Inflammatory macrophage treated with lipopolysaccharide for 1 hour (primary cell): Measurements from ENCODE around the gene RAD18.

Source experiments
- DNase-seq, 2 donors: peaks; one replicate each; pipeline ENCODE4 v3.0.0-alpha.2; 2020 to 2022

RAD18 gene

GRCh38 chr3:8962226-8962861 lies 928 bp downstream of the RAD18 start:
- DNase-seq, result no peak

GRCh38 chr3:8959668-8960067 lies 3.6 kb downstream of the RAD18 start:
- peak; percentile 49 to 59 for DNase-seq

DNA sequence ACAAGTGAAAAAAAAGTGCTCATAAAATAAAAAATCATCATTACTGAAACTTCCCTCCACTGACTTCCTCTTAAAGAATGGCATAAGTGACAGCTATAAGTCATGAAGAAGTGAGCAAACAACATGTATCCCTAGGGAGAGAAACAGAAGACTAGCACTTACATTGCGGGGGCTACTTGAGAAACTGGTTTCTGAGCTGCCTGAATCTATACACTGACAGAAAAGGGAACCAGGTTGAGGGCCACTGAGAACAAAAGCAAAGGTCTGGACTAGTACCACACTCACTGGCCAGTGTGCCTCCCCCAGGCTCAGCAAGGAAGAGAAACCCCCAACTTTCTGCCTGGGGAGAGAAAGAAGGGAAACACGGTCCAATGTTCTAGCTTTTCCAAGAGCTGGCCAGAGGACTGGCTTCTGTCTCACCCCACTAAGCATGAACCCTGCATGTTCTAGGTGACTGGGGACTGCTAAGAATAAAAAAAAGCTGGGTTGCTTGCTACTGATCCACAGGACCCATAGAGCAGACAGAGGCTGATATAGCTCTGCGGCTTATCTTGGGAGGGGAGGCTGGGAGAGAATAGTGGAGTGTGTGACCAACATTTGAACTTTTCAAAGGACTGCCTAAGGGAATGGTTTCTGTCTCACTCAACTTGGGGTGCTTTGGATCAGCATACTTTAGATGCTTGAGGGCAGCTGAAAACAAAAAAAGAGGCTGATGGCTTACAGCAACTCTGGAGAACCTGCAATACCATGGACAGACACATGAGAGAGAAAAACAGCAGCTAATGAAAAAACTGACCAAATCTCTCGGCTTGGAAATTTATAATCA lies 8.1 kb downstream of the RAD18 start:
- DNase-seq, result peak; percentile 32 to 66

DNA sequence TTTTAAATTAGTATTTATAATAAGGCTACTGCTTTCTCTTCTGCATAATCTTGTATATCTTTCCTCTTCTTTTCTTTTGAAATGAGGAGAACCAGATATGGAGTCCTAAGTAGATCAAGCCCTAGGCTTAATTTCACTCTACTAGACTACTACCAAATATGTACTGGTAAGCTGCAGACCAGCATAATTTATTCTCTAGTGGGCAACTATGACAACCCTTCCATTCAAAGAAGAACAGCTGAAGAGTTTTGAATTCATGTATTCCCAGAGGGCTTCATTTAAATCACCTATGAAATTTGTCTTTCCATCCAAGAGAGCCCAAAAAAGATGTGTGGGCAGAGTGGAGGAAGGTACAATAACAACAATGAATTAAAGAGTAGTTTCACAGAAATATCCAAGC lies 10.0 kb downstream of the RAD18 start:
- no peak for DNase-seq

DNA sequence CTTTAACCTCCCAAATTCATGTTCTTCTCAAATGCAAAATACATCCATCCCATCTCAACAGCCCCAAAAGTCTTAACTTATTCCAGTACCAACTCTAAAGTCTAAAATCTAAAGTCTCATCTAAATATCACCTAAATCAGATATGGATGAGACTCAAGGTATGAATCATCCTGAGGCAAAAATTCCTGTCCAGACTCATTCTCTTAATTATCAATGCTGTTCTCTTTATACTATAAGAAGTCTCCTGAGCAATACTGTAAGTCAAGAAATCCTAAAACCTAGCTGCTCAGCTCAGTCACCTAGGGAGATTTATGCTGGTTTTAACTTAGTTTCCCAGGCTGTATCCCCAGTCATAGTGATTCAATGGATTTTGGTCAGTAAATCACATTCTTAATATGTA lies 11.1 kb downstream of the RAD18 start:
- DNase-seq, result no peak

- peak; percentile 35 to 53 for DNase-seq
These were observed 17.2 kb downstream of the RAD18 start for GRCh38 chr3:8945890-8946600.

DNA sequence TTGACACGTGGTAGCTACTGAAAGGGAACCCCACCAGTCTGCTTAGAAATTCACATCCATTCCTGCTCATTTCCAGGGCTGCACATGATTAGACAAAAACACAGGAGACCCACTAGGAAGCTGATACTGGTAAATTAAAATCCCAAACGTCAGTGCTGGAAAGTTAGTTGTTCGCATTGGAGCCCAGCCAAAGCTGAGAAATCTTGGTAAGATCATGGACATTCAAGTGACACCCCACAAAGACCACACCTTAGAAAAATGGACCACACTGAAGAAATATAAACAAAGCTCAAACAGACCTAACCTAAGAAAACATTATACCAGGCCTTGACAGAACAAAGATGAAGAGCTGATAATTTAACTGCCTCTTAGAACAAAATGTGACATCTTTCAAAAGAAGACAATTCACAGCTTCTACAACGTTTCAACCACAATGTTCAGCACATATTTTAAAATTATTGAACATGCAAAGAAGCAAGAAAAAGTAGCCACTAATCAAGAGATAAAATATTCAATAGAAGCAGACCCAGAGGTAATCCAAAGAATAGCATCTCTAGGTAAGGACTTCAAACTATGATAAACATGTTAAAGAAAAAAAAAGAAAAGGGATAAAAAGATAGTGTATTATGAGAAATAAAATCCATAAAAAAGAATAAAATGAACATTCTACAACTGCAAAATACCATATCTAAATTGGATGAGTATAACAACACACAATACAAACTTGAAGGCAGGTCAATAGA lies 20.4 kb downstream of the RAD18 start:
- DNase-seq, result no peak

- peak; percentile 7 to 56 for DNase-seq
These were observed 21.2 kb downstream of the RAD18 start for GRCh38 chr3:8942115-8942514.

- DNase-seq, result peak in 1 of 2 donors; percentile 12
These were observed 25.3 kb downstream of the RAD18 start for GRCh38 chr3:8938021-8938420.

DNA sequence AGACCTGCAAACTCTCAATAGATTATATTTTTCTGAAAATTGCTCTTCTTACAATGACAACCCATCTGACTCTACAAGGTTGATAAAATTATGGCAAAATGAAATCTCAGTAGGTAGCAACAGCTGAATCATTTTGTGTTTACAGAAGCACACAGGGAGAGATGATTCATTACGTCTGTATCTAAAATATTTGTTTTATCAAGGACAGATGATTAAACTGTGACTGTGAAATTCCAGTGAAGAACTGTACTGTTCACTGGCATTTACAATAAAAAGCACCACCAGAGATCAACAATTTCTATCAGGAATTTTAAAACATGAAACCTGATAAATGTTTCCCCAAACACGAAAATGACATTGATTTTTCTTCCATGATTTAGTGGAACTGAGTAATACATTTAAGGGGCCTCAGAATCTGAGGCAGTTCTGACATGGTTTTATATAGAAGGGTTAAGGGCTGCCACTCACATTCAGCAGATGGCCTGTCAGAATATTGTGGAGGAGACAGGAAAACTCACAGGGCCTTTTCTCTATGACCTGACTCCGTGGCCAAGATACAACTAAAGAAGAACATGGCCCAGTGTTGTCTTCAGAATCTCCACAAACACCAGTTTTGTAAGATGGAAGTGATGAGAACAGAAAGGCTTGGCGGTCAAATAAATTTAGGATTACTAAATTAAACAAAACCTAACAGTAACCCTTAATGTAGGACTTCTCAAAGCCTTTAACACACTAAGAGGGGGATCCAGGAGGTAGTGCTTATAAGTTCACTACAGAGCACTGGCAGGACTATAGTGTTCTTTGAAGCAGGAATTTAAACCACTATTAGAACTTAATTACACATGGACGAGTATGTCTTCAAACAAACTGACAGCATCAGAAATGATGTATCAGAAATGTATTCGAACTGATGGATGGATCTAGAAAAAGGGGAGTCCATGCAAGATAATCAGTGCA lies 25.9 kb downstream of the RAD18 start:
- no peak for DNase-seq

DNA sequence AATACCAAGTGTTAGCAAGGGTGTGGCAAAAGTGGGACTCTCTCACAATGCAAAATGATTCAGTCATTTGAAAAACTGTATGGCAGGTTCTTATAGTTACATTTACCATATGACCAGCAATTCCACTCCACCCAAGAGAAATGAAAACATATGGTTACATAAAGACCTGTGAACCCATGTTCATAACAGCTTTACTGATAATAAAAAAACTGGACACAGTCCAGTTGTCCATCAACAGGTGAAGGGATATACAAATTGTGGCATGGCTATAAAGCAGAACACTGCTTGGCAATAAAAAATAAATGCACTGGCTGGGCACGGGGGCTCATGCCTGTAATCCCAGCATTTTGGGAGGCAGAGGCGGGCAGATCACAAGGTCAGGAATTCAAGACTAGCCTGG lies 30.8 kb downstream of the RAD18 start:
- DNase-seq, result no peak

GRCh38 chr3:8931342-8931741 lies 31.9 kb downstream of the RAD18 start:
- no peak for DNase-seq

- no peak for DNase-seq
These were observed 33.4 kb downstream of the RAD18 start for GRCh38 chr3:8929860-8930259.

DNA sequence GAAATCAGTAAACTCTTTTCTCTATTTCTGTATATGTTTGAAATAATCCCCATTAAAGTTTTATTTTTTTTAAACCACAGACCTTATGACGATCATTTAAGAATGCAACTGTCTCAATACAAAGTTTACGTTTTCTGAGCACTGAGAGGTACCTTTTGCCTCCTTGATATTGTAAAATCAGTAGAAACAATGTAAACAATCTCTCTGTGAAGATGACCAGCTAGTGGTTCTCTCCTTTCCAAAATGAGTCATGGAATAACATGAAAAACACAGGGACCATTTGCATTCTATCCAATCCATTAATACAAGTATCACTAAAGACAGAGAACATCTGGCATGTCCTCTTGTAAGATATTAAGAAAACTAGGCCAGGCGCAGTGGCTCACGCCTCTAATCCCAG lies 48.8 kb downstream of the RAD18 start:
- no peak for DNase-seq

DNA sequence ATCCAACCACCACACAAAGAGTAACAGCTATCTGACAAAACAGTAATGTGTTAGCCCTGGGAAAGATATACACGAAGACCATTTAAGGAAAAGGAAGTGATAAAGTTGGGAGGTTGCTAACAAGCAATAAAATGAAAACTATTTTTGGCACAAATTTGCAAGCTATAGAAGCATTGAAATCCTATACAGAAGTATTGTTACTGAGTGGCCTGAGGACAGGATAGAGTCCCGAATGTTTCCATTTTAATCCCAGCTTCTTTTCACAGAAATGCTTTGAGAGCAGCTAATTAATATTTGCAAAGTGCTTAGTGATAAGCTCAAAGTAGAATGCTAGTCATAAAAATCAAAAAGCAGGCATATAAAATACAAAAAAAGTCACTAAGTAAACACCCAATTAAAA lies 51.5 kb downstream of the RAD18 start:
- no peak for DNase-seq

GRCh38 chr3:8909160-8909559 lies 54.1 kb downstream of the RAD18 start:
- DNase-seq, result no peak

DNA sequence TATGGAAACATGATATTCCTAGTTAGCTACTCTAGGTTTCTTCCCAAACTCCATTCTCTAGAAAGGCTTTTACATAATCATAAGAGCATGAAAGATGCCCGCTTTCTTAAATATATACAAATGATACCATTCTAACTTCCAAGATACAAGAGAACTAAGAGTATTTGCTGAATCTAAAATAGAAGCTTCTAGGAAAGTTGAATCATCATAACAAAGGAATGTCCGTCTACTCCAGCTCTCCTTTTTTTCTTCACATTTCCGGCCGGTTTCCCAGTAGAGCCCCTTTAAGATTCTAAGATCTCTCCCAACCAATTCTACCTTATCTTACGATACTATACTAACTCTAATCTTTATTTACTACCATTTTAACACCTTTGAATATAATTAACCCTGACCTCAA lies 60.1 kb downstream of the RAD18 start:
- DNase-seq, result no peak

DNA sequence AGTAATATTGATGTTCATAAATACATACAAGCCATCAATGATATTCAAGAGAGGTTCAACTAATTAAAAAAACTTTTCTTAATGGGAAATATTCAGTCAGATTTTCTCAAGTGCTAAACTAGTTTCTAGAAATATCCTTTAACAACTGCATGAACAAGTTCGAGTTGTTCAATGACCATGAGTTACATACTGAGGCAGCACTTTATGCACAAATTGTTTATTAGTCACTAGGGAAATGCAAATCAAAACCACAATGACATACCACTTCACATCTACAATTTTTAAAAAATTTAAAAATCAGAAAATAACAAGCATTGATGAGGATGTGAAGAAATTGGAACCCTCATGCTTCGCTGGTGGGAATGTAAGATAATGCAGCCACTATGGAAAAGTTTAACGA lies 62.4 kb downstream of the RAD18 start:
- DNase-seq, result no peak

DNA sequence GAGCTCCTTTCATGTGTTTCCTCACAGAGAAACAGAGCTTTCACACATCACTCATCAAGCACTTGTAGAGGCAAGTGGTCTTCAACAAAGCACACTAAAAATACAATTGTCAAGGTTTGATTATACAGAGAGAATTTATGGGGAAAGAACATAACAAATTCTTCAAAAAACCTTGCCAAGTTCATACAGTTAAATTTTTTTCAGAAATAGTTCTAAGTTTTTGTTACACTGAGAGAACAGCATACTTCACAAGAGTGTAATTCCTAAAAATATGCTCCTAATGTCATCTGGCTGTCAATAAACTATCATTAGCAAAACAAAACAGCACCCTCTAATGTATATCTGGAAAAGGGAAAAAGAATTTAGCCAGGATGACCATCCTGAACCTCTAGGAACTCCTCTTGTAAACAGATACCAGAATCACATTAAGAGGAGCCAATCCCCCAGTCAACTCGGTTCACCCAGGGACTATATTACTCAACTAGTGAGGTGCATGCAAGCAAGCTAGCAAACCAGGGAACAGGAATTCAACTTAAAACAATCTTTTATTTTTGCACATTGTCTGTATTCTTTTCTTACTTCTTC lies 63.3 kb downstream of the RAD18 start:
- DNase-seq, result no peak

- DNase-seq, result no peak
These were observed 67.4 kb downstream of the RAD18 start for GRCh38 chr3:8895829-8896228.

DNA sequence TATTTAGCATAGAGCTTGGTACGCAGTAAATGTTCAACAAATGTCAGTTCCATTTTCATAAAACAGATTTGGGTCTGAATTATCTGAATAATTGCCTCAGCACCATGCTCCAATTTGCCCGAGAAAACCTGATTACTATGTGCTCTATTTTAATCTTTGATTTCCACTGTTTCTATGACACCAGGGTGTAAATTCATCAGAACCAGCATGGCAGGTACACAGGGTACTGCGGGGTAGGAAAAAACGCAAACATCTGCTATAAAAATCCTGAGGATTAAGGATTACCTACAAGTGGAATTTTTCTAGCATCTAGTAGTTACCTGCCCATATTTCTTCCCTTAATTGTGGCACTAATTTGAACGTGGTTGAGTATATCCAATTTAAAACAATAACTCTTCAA lies 70.3 kb downstream of the RAD18 start:
- DNase-seq, result no peak

DNA sequence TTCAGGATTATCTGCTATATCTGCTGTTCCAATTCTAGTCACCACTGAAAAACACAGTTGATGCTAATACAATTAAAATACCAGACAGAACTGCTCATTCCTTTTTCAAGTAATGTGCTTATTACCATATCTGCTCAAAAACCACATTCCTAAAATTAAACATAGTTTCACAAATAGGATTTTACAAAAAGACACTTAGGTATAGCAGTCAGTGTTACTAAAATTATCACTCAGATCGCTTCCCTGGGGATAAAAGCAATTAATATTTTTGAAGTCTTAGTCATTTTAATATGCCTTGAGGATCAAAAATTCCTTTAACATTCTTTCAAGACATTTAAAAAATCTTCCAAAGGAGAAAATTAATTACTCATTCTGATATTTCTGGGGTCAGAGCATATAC lies 71.5 kb downstream of the RAD18 start:
- DNase-seq, result no peak
